HepG2 (cell line): ENCODE results near the gene TMEM135. TPM values are rescaled to one million over a fixed set of nuclear protein-coding genes. Genes with fewer than 3 reads are reported as not detected.

Experiments
- ATAC-seq: fragments of 200-7000 bp; cut with Tn5 transposase; 3 replicates; pipeline ENCODE4 v1.9.1; 2020; ENCODE audit warnings: mild to moderate bottlenecking, moderate library complexity
- BruUV-seq: library from RNA; stranded (reverse); fragments of 400-500 nt; replicated peaks from 2 replicates; lab custom pipeline; 2021; lab: Mats Ljungman, UMichigan
- CTCF ChIA-PET: fragments of 300-600 bp; formaldehyde crosslinking; extraction: SDS; loops from one replicate; lab custom pipeline; 2021; ENCODE audit warnings: low total read pairs, inconsistent platforms, low intra/inter-chr PET ratio; lab: Yijun Ruan, JAX
- POLR2A ChIA-PET: fragments of 350-600 bp; sonication (Branson Sonifier 250); formaldehyde crosslinking; loops from one replicate; lab custom pipeline; 2020; ENCODE audit warnings: antibody characterized with exemption, inconsistent platforms; lab: Yijun Ruan, JAX
- DNase-seq: peaks from one replicate; pipeline ENCODE4 v3.0.0-alpha.2; 2015; ENCODE audit warnings: low spot score
- FAIRE-seq: peaks from 3 replicates; lab custom pipeline; 2011; peaks lifted over from hg19 to GRCh38; lab: Jason Lieb, UNC
- H2AFZ ChIP-seq: one replicate; pipeline ENCODE4 v1.6.1; 2011; ENCODE audit warnings: low read length, inconsistent platforms
- H3K27ac ChIP-seq: fragments of 300-600 bp; 3 replicates; pipeline ENCODE4 v1.8.0; 2011; ENCODE audit warnings: mixed run types, mild to moderate bottlenecking, mixed read lengths, low read length, inconsistent platforms; ENCODE audit not compliant: insufficient read depth; ENCODE audit errors: extremely low read length
- H3K27me3 ChIP-seq, 2 experiments: fragments of 200-600 bp in 1 of 2; 2 replicates in 1 of 2; 3 replicates in 1 of 2; pipeline versions ENCODE4 v1.6.0 to v1.8.0; 2011; ENCODE audit warnings: low read length in 2 of 2, mild to moderate bottlenecking in 2 of 2, moderate library complexity in 2 of 2, inconsistent platforms in 1 of 2; ENCODE audit not compliant: insufficient read depth in 2 of 2, control insufficient read depth in 1 of 2
- H3K36me3 ChIP-seq, 2 experiments: fragments of 200-600 bp in 1 of 2; replicated peaks in 1 of 2; 2 replicates in 1 of 2; 3 replicates in 1 of 2; pipeline versions ENCODE4 v1.5.1 to v1.8.0; 2011; ENCODE audit warnings: low read length in 2 of 2, inconsistent platforms in 1 of 2; ENCODE audit not compliant: insufficient read depth in 2 of 2, control insufficient read depth in 1 of 2
- H3K4me1 ChIP-seq: 2 replicates; pipeline ENCODE4 v1.5.1; 2012; ENCODE audit warnings: low read length, inconsistent platforms; ENCODE audit not compliant: insufficient read depth
- H3K4me2 ChIP-seq: 2 replicates; pipeline ENCODE4 v1.6.0; 2011; ENCODE audit warnings: low read depth, low read length, inconsistent platforms
- H3K4me3 ChIP-seq, 3 experiments: fragments of 200-600 bp in 1 of 3; sonication (generic), shearing (Covaris generic) in 1 of 3; replicated peaks in 1 of 3; 2 replicates each; pipeline ENCODE4 v1.5.1; 2011 to 2016; ENCODE audit warnings: low read length in 3 of 3, inconsistent platforms in 2 of 3, low read depth in 2 of 3, mild to moderate bottlenecking in 2 of 3, control low read depth in 1 of 3, mixed read lengths in 1 of 3; ENCODE audit not compliant: insufficient read depth in 1 of 3
- H3K79me2 ChIP-seq: one replicate; pipeline ENCODE4 v1.6.1; 2011; ENCODE audit warnings: low read length, inconsistent platforms; ENCODE audit not compliant: insufficient read depth
- H3K9ac ChIP-seq: 2 replicates; pipeline ENCODE4 v1.6.0; 2011; ENCODE audit warnings: mild to moderate bottlenecking, low read depth, low read length, inconsistent platforms; ENCODE audit not compliant: insufficient read depth
- H3K9me3 ChIP-seq: 2 replicates; pipeline ENCODE4 v1.5.1; 2012; ENCODE audit warnings: mild to moderate bottlenecking, low read length
- H4K20me1 ChIP-seq: 2 replicates; pipeline ENCODE4 v1.6.0; 2011; ENCODE audit warnings: inconsistent platforms, mild to moderate bottlenecking, low read length, moderate library complexity; ENCODE audit not compliant: insufficient read depth
- AKAP8 ChIP-seq: sonication (generic); formaldehyde crosslinking; IDR thresholded peaks from 2 replicates; pipeline ENCODE4 v1.5.1; 2020; ENCODE audit warnings: mild to moderate bottlenecking, missing genetic modification reagents
- NBN ChIP-seq: fragments of 450-650 bp; conservative IDR thresholded peaks from 2 replicates; pipeline ENCODE4 v1.6.1; 2017
- REL ChIP-seq: sonication (generic); formaldehyde crosslinking; conservative IDR thresholded peaks from 2 replicates; pipeline ENCODE4 v1.8.0; 2022; ENCODE audit warnings: mild to moderate bottlenecking, missing genetic modification reagents, moderate library complexity
- ZFP41 ChIP-seq: sonication (generic); formaldehyde crosslinking; IDR thresholded peaks from 2 replicates; pipeline ENCODE4 v1.4.0; 2020; ENCODE audit warnings: mild to moderate bottlenecking, missing genetic modification reagents, borderline replicate concordance
- ZKSCAN1 ChIP-seq: fragments of 150-350 bp; IDR thresholded peaks from 2 replicates; pipeline ENCODE4 v1.6.1; 2014; ENCODE audit warnings: low read length
- ZNF160 ChIP-seq: sonication (generic); formaldehyde crosslinking; IDR thresholded peaks from 2 replicates; pipeline ENCODE4 v1.8.0; 2022; ENCODE audit warnings: mild to moderate bottlenecking, inconsistent platforms, missing genetic modification reagents
- in situ Hi-C: cut with HindIII; loops from 2 replicates; pipeline ENCODE4 v1.10.0; 2017; ENCODE audit warnings: low pct_unique_long_range_greater_than_20kb; ENCODE audit not compliant: extremely low pct_ligation_motif_present
- intact Hi-C: fragments of 100-400 bp; cut with micrococcal nuclease; formaldehyde crosslinking; loops from one replicate; pipeline ENCODE4 v1.10.0; 2022; ENCODE audit not compliant: unreplicated experiment
- polyA plus RNA-seq, 8 experiments: library from polyadenylated mRNA; depleted of rRNA in 3 of 8; stranded (reverse) in 7 of 8; unstranded in 1 of 8; fragments of >200 nt; fragmentation: Illumina TruSeq in 4 of 8; extraction: Trizol in 4 of 8; gene quantifications; 2 replicates each; pipeline versions ENCODE4 v1.2.1 to v1.2.3, GENCODE V29; 2011 to 2016; ENCODE audit warnings: low read depth in 4 of 8, missing spikeins in 1 of 8, mixed read lengths in 1 of 8; ENCODE audit not compliant: insufficient read depth in 1 of 8
- total RNA-seq, 5 experiments: library from RNA; depleted of rRNA; stranded (reverse); fragments of >200 nt; fragmentation: Illumina TruSeq; extraction: Trizol; gene quantifications; 2 replicates each; pipeline ENCODE4 v1.2.3, GENCODE V29; 2016; ENCODE audit warnings: low read depth in 1 of 5
- TF ChIP-seq, protein P1 (sequence below), 2 experiments: fragments of 450-650 bp in 1 of 2; sonication (generic) in 1 of 2; formaldehyde crosslinking in 1 of 2; IDR thresholded peaks; 2 replicates each; pipeline versions ENCODE4 v1.6.1 to v1.8.0; 2016 to 2022; ENCODE audit warnings: antibody characterized with exemption in 1 of 2, mild to moderate bottlenecking in 1 of 2, missing genetic modification reagents in 1 of 2
- TF ChIP-seq, protein P2 (sequence below): sonication (generic); formaldehyde crosslinking; IDR thresholded peaks from 2 replicates; pipeline ENCODE4 v1.5.0; 2020; ENCODE audit warnings: mild to moderate bottlenecking, missing genetic modification reagents, borderline replicate concordance

Gene TMEM135
- total and polyA plus RNA-seq, 2 of the 13 experiments (the other 11 are each of a cell fraction or from before 2014, with no cell fraction given), result 36.6 to 88.9 TPM

DNA sequence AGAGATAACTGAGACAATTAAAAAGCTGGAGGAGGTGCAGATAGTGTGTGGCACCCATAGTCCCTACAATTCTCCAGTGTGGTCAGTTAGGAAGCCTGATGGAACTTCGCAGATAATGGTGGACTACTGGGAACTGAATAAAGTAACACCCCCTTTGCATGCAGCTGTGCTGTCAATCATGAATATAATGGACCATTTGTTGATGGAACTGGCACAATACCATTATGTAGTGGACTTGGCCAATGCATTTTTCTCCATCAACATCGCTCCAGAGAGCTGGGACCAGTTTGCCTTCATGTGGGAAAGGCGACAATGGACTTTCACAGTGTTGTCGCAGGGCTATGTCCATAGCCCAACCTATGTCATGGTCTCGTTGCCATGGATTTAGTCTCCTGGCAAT, 324.2 kb downstream of the TMEM135 start (continued):
- TF ChIP-seq, protein P1, sequence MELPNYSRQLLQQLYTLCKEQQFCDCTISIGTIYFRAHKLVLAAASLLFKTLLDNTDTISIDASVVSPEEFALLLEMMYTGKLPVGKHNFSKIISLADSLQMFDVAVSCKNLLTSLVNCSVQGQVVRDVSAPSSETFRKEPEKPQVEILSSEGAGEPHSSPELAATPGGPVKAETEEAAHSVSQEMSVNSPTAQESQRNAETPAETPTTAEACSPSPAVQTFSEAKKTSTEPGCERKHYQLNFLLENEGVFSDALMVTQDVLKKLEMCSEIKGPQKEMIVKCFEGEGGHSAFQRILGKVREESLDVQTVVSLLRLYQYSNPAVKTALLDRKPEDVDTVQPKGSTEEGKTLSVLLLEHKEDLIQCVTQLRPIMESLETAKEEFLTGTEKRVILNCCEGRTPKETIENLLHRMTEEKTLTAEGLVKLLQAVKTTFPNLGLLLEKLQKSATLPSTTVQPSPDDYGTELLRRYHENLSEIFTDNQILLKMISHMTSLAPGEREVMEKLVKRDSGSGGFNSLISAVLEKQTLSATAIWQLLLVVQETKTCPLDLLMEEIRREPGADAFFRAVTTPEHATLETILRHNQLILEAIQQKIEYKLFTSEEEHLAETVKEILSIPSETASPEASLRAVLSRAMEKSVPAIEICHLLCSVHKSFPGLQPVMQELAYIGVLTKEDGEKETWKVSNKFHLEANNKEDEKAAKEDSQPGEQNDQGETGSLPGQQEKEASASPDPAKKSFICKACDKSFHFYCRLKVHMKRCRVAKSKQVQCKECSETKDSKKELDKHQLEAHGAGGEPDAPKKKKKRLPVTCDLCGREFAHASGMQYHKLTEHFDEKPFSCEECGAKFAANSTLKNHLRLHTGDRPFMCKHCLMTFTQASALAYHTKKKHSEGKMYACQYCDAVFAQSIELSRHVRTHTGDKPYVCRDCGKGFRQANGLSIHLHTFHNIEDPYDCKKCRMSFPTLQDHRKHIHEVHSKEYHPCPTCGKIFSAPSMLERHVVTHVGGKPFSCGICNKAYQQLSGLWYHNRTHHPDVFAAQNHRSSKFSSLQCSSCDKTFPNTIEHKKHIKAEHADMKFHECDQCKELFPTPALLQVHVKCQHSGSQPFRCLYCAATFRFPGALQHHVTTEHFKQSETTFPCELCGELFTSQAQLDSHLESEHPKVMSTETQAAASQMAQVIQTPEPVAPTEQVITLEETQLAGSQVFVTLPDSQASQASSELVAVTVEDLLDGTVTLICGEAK (IDR thresholded peaks at IDR 0.05), result no peak
- TF ChIP-seq, protein P1 (CRISPR knock-in tag; IDR thresholded peaks at IDR 0.05), result no peak

DNA sequence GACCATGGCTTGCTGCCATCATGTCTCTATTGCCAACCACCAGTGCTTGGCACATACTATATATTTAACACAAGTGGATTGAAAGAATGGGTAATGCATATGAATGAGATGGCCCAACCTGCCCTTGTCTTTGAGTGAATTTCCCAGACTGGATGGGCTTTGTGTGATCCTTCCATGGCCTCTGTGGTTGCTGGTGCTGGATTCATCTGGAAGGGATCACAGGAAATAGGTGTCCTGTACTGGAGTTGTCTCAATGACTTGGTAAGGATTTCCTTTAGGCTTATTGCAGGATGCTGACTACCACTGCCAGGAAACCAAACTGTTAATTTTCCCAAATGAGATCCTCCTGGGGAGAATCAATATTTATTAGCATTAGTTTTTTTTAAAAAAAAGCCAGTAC, 328.6 kb downstream of the TMEM135 start:
- H3K27me3 ChIP-seq, result no peaks in the 10 kb centered on the region; a peak in 1 of 5 replicates
- ChIA-PET CTCF (no interaction called here), POLR2A (no interaction called here)
- H3K4me3 ChIP-seq, result no peak overlapping the region
- H3K79me2 ChIP-seq, result no peaks in the 10 kb centered on the region
- no peak overlapping the region for H3K4me2 ChIP-seq
- no TSS peak for BruUV-seq
- no peak overlapping the region for H3K9ac ChIP-seq
- no peak for ATAC-seq
- intact Hi-C loops, result no loop called here
- no peak overlapping the region for H2AFZ ChIP-seq
- FAIRE-seq, result no peak
- H3K9me3 ChIP-seq, result no peaks in the 10 kb centered on the region
- no peaks in the 10 kb centered on the region for H3K36me3 ChIP-seq
- H4K20me1 ChIP-seq, result no peaks in the 10 kb centered on the region
- no peaks in the 10 kb centered on the region for H3K4me1 ChIP-seq
- no peak overlapping the region for H3K27ac ChIP-seq
- DNase-seq, result no peak
- in situ Hi-C loops, result no loop called here
- no peak for TF ChIP-seq NBN
- TF ChIP-seq AKAP8 (CRISPR knock-in tag), result no peak
- TF ChIP-seq ZFP41 (CRISPR knock-in tag), result no peak
- TF ChIP-seq, protein P2, sequence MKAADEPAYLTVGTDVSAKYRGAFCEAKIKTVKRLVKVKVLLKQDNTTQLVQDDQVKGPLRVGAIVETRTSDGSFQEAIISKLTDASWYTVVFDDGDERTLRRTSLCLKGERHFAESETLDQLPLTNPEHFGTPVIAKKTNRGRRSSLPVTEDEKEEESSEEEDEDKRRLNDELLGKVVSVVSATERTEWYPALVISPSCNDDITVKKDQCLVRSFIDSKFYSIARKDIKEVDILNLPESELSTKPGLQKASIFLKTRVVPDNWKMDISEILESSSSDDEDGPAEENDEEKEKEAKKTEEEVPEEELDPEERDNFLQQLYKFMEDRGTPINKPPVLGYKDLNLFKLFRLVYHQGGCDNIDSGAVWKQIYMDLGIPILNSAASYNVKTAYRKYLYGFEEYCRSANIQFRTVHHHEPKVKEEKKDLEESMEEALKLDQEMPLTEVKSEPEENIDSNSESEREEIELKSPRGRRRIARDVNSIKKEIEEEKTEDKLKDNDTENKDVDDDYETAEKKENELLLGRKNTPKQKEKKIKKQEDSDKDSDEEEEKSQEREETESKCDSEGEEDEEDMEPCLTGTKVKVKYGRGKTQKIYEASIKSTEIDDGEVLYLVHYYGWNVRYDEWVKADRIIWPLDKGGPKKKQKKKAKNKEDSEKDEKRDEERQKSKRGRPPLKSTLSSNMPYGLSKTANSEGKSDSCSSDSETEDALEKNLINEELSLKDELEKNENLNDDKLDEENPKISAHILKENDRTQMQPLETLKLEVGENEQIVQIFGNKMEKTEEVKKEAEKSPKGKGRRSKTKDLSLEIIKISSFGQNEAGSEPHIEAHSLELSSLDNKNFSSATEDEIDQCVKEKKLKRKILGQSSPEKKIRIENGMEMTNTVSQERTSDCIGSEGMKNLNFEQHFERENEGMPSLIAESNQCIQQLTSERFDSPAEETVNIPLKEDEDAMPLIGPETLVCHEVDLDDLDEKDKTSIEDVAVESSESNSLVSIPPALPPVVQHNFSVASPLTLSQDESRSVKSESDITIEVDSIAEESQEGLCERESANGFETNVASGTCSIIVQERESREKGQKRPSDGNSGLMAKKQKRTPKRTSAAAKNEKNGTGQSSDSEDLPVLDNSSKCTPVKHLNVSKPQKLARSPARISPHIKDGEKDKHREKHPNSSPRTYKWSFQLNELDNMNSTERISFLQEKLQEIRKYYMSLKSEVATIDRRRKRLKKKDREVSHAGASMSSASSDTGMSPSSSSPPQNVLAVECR, result no peak
- no peak for TF ChIP-seq ZNF160 (CRISPR knock-in tag)
- no peak for TF ChIP-seq REL (CRISPR knock-in tag)
- TF ChIP-seq ZKSCAN1, result no peak
